Aorta (tissue), 5 donors: ENCODE results near the gene MVP. TPM values are rescaled to one million over a fixed set of nuclear protein-coding genes. Genes with fewer than 3 reads are reported as not detected.
A peak's percentile ranks its signal among the peaks of the same experiment; 100 is the strongest.
"Not testable (repeated sequence)": the region's sequence is repeated elsewhere in the genome, so short reads cannot be mapped to it uniquely, and the experiment has no call there.

Experiments used
- ATAC-seq: fragments of 200-7000 bp; cut with Tn5 transposase; one replicate; pipeline ENCODE4 v1.9.1; 2022; ENCODE audit warnings: moderate library complexity; ENCODE audit not compliant: low FRiP score
- DNase-seq, 2 donors: peaks; one replicate each; pipeline ENCODE4 v3.0.0-alpha.2; 2020
- H3K27ac ChIP-seq, 2 donors: one replicate each; pipeline ENCODE4 v1.5.1; 2013; ENCODE audit warnings: low read length in 2 of 2, mild to moderate bottlenecking in 2 of 2, moderate library complexity in 2 of 2, control low read depth in 1 of 2, inconsistent platforms in 1 of 2, low read depth in 1 of 2
- H3K27me3 ChIP-seq, 2 donors: one replicate each; pipeline ENCODE4 v1.6.1; 2013; ENCODE audit warnings: control low read depth in 1 of 2, low read length in 1 of 2, mild to moderate bottlenecking in 1 of 2, moderate library complexity in 1 of 2; ENCODE audit not compliant: insufficient read depth in 2 of 2, control insufficient read depth in 1 of 2
- H3K36me3 ChIP-seq, 2 donors: one replicate each; pipeline ENCODE4 v1.6.1; 2013; ENCODE audit warnings: control low read depth in 1 of 2, low read length in 1 of 2, mild to moderate bottlenecking in 1 of 2; ENCODE audit not compliant: insufficient read depth in 2 of 2, control insufficient read depth in 1 of 2
- H3K4me1 ChIP-seq, 2 donors: one replicate each; pipeline ENCODE4 v1.6.1; 2013; ENCODE audit warnings: low read length in 2 of 2, control low read depth in 1 of 2, mild to moderate bottlenecking in 1 of 2, moderate library complexity in 1 of 2; ENCODE audit not compliant: insufficient read depth in 2 of 2, control insufficient read depth in 1 of 2
- H3K4me3 ChIP-seq, 2 donors: one replicate each; pipeline ENCODE4 v1.5.1; 2013; ENCODE audit warnings: low read length in 2 of 2, control low read depth in 1 of 2, mild to moderate bottlenecking in 1 of 2
- H3K9me3 ChIP-seq: one replicate; pipeline ENCODE4 v1.6.1; 2013; ENCODE audit warnings: mild to moderate bottlenecking, low read length; ENCODE audit not compliant: control insufficient read depth
- WGBS, 2 donors: extraction: QIAGEN DNeasy Blood & Tissue Kit; methylation state at CpG; one replicate each; pipeline ENCODE4 v1.1.7; 2013; 5-methylcytosine and 5-hydroxymethylcytosine counted together
- intact Hi-C, 2 donors: fragments of 100-400 bp; cut with DNase I; formaldehyde crosslinking; loops; one replicate each; pipeline versions ENCODE4 v1.14.2 to v1.15.0; 2022
- polyA plus RNA-seq, 2 donors: library from polyadenylated mRNA; stranded (reverse); fragments of 200-250 nt; gene quantifications; one replicate each; pipeline ENCODE4 v1.2.3, GENCODE V29; 2013
- total RNA-seq, 2 donors: library from RNA; stranded (reverse); fragmentation: NEBNext Ultra II Directional; extraction: Animal tissue kit (Norgen Biotek cat#: 25700); gene quantifications; one replicate each; pipeline ENCODE4 v1.2.1, GENCODE V29; 2021
- donor health status: healthy with polysubstance abuse.
- donor health status: Bipolar disorder and iron deficiency.
- donor health status: DM: no; HTN: no; CAD: no.
- donor health status: DM: no; HTN: no; CAD: no.
- donor health status: DM: yes; HTN: yes; CAD: no.

The MVP gene
- total and polyA plus RNA-seq, 4 donors = 76.8 to 186 (median 161) TPM

DNA sequence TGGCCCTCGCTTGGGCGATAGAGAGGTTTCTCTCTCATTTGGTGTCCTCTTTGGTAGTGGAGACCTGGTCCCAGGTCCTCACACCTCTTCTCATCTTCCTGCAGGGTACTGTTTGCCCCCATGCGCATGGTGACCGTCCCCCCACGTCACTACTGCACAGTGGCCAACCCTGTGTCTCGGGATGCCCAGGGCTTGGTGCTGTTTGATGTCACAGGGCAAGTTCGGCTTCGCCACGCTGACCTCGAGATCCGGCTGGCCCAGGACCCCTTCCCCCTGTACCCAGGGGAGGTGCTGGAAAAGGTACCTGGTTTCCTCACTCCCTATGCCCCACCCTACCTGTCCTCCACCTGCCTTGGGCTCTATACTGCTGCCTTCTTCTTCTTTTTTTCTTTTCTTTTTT, 10.5 kb downstream of the MVP start:
- peaks cover 0 to 13% of the 10 kb centered on the region in 2 donors for H3K36me3 ChIP-seq
- no peak overlapping the region for H3K4me3 ChIP-seq
- intact Hi-C loops = no loop called here
- H3K27me3 ChIP-seq = no peaks in the 10 kb centered on the region
- no peak for DNase-seq
- no peak for ATAC-seq
- peaks cover 0 to 1% of the 10 kb centered on the region in 2 donors for H3K4me1 ChIP-seq
- no peak overlapping the region for H3K27ac ChIP-seq
- WGBS, 2 donors = 89 to 95% methylated on average over 11 of the region's 11 CpGs
- H3K9me3 ChIP-seq = no peaks in the 10 kb centered on the region

DNA sequence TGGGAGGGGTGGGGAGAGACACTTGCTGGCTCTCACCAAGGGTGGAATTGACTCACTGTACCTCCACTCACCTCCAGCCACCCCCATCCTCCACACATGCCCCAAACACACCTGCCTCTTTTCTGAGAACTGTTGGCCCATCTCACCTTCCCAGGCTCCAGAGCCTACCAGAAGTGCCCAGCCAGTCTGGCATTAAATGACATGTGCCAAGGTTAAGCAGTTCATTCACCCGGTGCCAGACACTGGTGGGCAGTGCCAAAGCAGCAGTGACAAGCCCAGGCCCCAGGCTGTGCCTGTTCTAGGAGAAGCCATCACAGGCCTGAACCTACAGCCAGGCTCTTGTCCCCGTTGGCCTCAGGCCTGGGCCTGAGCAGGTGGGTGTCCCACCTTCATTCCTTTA, 11.2 kb downstream of the MVP start:
- Histone ChIP-seq H3K36me3 (peaks cover 0 to 13% of the 10 kb centered on the region in 2 donors), H3K4me1 (peaks cover 0 to 1% of the 10 kb centered on the region in 2 donors), H3K9me3 (no peaks in the 10 kb centered on the region), H3K27ac (no peak overlapping the region), H3K27me3 (no peaks in the 10 kb centered on the region), H3K4me3 (no peak overlapping the region)
- peak; percentile 6 for ATAC-seq
- intact Hi-C loops = no loop called here
- WGBS, 2 donors = 40 to 46% methylated on average over 2 of the region's 2 CpGs
- no peak for DNase-seq

DNA sequence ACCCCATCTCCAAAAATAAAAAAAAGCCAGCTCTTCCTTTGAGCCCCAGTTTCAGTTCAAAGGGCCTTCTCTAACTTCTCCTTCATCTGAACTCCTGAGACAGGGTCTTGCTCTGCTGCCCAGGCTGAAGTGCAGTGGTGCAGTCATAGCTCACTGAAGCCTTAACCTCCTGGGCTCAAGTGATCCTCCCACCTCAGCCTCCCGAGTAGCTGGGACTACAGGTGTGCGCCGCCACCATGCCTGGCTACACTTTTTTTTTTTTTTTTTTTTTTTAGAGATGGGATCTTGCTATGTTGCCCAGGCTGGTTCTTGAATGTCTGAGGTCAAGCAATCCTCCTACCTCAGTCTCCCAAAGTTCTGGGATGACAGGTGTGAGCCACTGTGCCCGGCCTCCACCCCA, 13.0 kb downstream of the MVP start:
- H3K9me3 ChIP-seq, DNase-seq, H3K4me1 ChIP-seq, H3K27ac ChIP-seq, ATAC-seq, H3K27me3 ChIP-seq, intact Hi-C loops, H3K4me3 ChIP-seq: not testable (repeated sequence)
- peaks cover 0 to 15% of the 10 kb centered on the region in 2 donors for H3K36me3 ChIP-seq
- 96 to 98% methylated on average over 4 of the region's 4 CpGs for WGBS, 2 donors

DNA sequence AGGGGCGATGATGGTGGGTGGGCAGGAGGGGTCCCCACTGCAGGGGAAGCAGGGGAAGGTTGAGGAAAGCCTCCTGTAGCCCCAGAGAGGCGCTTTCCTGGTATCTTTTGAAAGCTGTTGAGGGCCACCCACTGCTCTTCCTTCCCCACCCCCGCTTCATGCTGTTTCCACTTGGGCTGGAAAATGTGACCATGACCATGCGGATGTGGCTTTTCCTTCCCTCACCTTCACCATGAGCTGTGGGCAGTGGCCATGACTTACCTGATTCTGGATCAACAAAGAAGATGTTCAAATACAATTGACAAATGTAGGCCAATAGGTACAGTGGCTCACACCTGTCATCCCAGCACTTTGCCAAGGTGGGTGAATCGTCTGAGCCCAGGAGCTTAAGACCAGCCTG, 13.8 kb downstream of the MVP start:
- H3K27me3 ChIP-seq = no peaks in the 10 kb centered on the region
- H3K9me3 ChIP-seq = no peaks in the 10 kb centered on the region
- WGBS, 2 donors = 96% methylated on average over 5 of the region's 5 CpGs
- no peaks in the 10 kb centered on the region for H3K4me1 ChIP-seq
- no peak overlapping the region for H3K27ac ChIP-seq
- H3K4me3 ChIP-seq = no peak overlapping the region
- ATAC-seq (no peak), DNase-seq (no peak)
- H3K36me3 ChIP-seq = peaks cover 0 to 15% of the 10 kb centered on the region in 2 donors
- intact Hi-C loops = no loop called here

DNA sequence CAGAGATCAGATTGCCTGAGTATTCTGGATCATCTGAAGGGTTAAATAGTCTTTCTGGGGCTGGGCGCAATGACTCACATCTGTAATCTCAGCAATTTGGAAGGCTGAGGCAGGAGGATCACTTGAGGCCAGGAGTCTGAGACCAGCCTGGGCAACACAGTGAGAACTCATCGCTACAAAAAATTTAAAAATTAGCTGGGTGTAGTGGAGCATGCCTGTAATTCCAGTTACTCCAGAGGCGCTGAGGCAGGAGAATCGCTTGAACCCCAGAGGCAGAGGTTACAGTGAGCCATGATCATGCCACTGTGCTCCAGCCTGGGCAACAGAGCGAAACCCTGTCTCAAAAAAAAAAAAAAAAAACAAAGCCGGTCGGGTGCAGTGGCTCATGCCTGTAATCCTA, 15.7 kb downstream of the MVP start:
- H3K4me3 ChIP-seq = no peak overlapping the region
- H3K4me1 ChIP-seq = no peaks in the 10 kb centered on the region
- no peak overlapping the region for H3K27ac ChIP-seq
- intact Hi-C loops = no loop called here
- no peaks in the 10 kb centered on the region for H3K9me3 ChIP-seq
- no peak for DNase-seq
- ATAC-seq = no peak
- no peaks in the 10 kb centered on the region for H3K27me3 ChIP-seq
- WGBS, 2 donors = 85 to 88% methylated on average over 6 to 7 of the region's 7 CpGs
- peaks cover 0 to 14% of the 10 kb centered on the region in 2 donors for H3K36me3 ChIP-seq

DNA sequence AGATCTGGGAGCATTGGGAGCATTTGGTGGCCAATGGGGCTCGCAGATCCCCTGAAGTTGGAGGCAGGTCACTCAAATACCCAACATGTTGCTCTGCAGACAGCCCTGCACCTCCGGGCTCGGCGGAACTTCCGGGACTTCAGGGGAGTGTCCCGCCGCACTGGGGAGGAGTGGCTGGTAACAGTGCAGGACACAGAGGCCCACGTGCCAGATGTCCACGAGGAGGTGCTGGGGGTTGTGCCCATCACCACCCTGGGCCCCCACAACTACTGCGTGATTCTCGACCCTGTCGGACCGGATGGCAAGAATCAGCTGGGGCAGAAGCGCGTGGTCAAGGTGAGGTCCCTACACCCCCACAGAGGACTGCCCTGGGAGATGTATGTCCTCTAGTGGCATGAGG, 16.4 kb downstream of the MVP start:
- intact Hi-C loops = no loop called here
- no peak overlapping the region for H3K27ac ChIP-seq
- no peaks in the 10 kb centered on the region for H3K9me3 ChIP-seq
- WGBS, 2 donors = 77 to 85% methylated on average over 15 of the region's 15 CpGs
- H3K27me3 ChIP-seq = no peaks in the 10 kb centered on the region
- ATAC-seq (no peak), DNase-seq (no peak)
- no peak overlapping the region for H3K4me3 ChIP-seq
- peaks cover 0 to 14% of the 10 kb centered on the region in 2 donors for H3K36me3 ChIP-seq
- H3K4me1 ChIP-seq = no peaks in the 10 kb centered on the region

DNA sequence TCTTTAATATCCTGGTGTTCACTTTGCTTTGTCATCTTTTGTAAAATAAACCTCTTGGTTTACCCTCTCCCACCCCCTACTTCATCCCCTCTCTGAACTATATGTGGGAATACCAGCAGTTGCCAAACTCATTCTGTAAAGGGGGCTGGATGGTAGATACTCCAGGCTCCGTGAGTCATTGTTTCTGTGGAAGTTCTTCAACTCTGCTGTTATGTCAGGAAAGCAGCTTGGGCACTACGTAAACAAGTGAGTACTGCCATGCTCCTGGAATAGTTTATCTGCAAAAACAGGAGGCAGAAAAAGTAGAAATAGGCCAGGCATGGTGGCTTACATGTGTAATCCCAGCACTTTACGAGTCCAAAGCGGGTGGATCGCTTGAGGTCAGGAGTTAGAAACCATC, 17.6 kb downstream of the MVP start:
- no peak overlapping the region for H3K4me3 ChIP-seq
- no peaks in the 10 kb centered on the region for H3K27me3 ChIP-seq
- no peak overlapping the region for H3K27ac ChIP-seq
- no peaks in the 10 kb centered on the region for H3K4me1 ChIP-seq
- peaks cover 0 to 17% of the 10 kb centered on the region in 2 donors for H3K36me3 ChIP-seq
- ATAC-seq (no peak), DNase-seq (no peak)
- WGBS, 2 donors = 87 to 88% methylated on average over 5 of the region's 5 CpGs
- intact Hi-C loops = no loop called here
- no peaks in the 10 kb centered on the region for H3K9me3 ChIP-seq

DNA sequence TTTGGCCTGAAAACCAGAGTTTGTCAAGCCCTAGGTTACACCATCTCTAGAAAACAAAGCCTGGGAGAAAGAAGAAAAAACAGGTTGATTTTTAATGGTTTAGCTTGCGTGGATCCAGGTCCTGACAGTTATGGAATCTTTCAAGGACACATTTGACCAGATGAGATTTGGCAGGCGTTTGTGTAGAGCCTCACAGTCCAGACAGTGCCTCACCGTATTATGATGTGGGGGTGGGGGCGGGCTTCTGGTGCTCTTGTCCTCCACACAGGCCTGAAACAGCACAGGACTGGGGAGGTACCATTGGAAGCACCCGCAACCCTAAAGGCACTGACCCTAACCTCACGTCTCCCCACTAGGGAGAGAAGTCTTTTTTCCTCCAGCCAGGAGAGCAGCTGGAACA, 19.6 kb downstream of the MVP start:
- DNase-seq = no peak
- 82 to 86% methylated on average over 6 of the region's 6 CpGs for WGBS, 2 donors
- H3K9me3 ChIP-seq = no peaks in the 10 kb centered on the region
- intact Hi-C loops = loop anchor here in 1 of 2 donors (10.0 kb wide), 1 partner anchor 135 kb away; no protein-coding TSS in a partner anchor
- H3K4me3 ChIP-seq = no peak overlapping the region
- H3K36me3 ChIP-seq = peaks cover 0 to 11% of the 10 kb centered on the region in 2 donors
- no peak overlapping the region for H3K27ac ChIP-seq
- H3K27me3 ChIP-seq = no peaks in the 10 kb centered on the region
- ATAC-seq = no peak
- H3K4me1 ChIP-seq = no peaks in the 10 kb centered on the region

DNA sequence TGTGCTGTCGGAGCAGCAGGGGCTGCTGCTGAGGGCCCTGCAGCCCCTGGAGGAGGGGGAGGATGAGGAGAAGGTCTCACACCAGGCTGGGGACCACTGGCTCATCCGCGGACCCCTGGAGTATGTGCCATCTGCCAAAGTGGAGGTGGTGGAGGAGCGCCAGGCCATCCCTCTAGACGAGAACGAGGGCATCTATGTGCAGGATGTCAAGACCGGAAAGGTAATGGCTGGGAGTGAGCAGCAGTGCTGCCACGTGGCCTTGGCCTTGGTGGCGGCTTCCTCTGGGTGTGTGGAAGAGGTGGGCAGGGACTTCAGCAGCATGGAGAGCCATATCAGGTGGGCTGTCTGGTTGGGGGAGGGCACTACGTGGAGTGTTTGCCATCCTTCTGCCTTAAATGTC, 20.0 kb downstream of the MVP start:
- no peak for DNase-seq
- H3K4me1 ChIP-seq = no peaks in the 10 kb centered on the region

More for the DNA sequence above, 20.0 kb downstream of the MVP start:
- Histone ChIP-seq H3K9me3 (no peaks in the 10 kb centered on the region), H3K36me3 (peaks cover 0 to 9% of the 10 kb centered on the region in 2 donors), H3K27ac (no peak overlapping the region), H3K27me3 (no peaks in the 10 kb centered on the region), H3K4me3 (no peak overlapping the region)
- intact Hi-C loops = loop anchor here in 1 of 2 donors (10.0 kb wide), 1 partner anchor 135 kb away; no protein-coding TSS in a partner anchor
- whole genome bisulfite sequencing, 2 donors = 87 to 90% methylated on average over 10 of the region's 10 CpGs
- no peak for ATAC-seq
